Prostate gland (tissue), 2 donors: ENCODE data around the gene HPCA.

ENCODE experiments used
- CTCF ChIP-seq, 4 experiments: fragments of 200-600 bp in 2 of 4; fragments of 450-650 bp in 2 of 4; sonication (generic) in 2 of 4; IDR thresholded peaks; 1 replicate in 3 of 4; 2 replicates in 1 of 4; pipeline ENCODE4 v1.5.1; 2016 to 2019; ENCODE audit warnings: antibody characterized with exemption in 4 of 4, mild to moderate bottlenecking in 2 of 4, moderate library complexity in 2 of 4
- POLR2A ChIP-seq: fragments of 450-650 bp; IDR thresholded peaks from one replicate; pipeline ENCODE4 v1.6.1; 2016; ENCODE audit warnings: antibody characterized with exemption, mild to moderate bottlenecking

GRCh38 chr1:32871364-32872191 is 14.7 kb upstream of the HPCA start:
- TF ChIP-seq CTCF (IDR thresholded peaks at IDR 0.05) (no peak), POLR2A (no peak)
